Right lobe of liver (tissue), 6 donors: ENCODE data around the gene KRT23. TPM values are rescaled to one million over a fixed set of nuclear protein-coding genes. Genes with fewer than 3 reads are reported as not detected.

Experiments
- ATAC-seq, 4 donors: fragments of 200-7000 bp; cut with Tn5 transposase; one replicate each; pipeline ENCODE4 v1.9.1; 2020; ENCODE audit warnings: mild to moderate bottlenecking in 4 of 4, moderate library complexity in 4 of 4
- DNase-seq, 3 donors: peaks; one replicate each; pipeline ENCODE4 v3.0.0-alpha.2; 2020
- H3K27ac ChIP-seq, 3 donors: fragments of 200-600 bp; one replicate each; pipeline ENCODE4 v1.8.0; 2022
- H3K27me3 ChIP-seq, 2 donors: fragments of 200-600 bp; one replicate each; pipeline ENCODE4 v1.8.0; 2022
- H3K36me3 ChIP-seq, 4 donors: fragments of 200-600 bp; sonication (generic) in 1 of 4; one replicate each; pipeline versions ENCODE4 v1.5.1 to v1.8.0; 2017 to 2022; ENCODE audit warnings: control low read depth in 1 of 4
- H3K4me1 ChIP-seq, 4 donors: fragments of 200-600 bp; sonication (generic) in 1 of 4; one replicate each; pipeline versions ENCODE4 v1.5.1 to v1.8.0; 2017 to 2022; ENCODE audit warnings: control low read depth in 1 of 4
- H3K4me3 ChIP-seq, 3 donors: fragments of 200-600 bp; one replicate each; pipeline ENCODE4 v1.8.0; 2022
- H3K9me3 ChIP-seq, 4 donors: fragments of 200-600 bp; sonication (generic) in 1 of 4; one replicate each; pipeline versions ENCODE4 v1.5.1 to v1.8.0; 2017 to 2022; ENCODE audit warnings: control low read depth in 1 of 4
- POLR2A ChIP-seq: fragments of 450-650 bp; IDR thresholded peaks from one replicate; pipeline ENCODE4 v1.6.1; 2017; ENCODE audit warnings: antibody characterized with exemption, mild to moderate bottlenecking
- WGBS: methylation state at CpG from one replicate; pipeline ENCODE4 v1.1.6; 2018; ENCODE audit warnings: low coverage, low lambda C conversion rate; ENCODE audit not compliant: insufficient coverage; ENCODE audit errors: missing lambda C conversion rate; 5-methylcytosine and 5-hydroxymethylcytosine counted together
- intact Hi-C, 2 donors: fragments of 100-400 bp; cut with DNase I; formaldehyde crosslinking; loops; one replicate each; pipeline versions ENCODE4 v1.11.2 to v1.14.1; 2022
- total RNA-seq, 6 experiments: library from RNA; depleted of rRNA in 2 of 6; stranded (reverse); fragments of >200 nt in 2 of 6; fragmentation: NEBNext Ultra II Directional in 3 of 6; extraction: Animal tissue kit (Norgen Biotek cat#: 25700) in 3 of 6; gene quantifications; one replicate each; pipeline versions ENCODE4 v1.1.0 to v1.2.4, GENCODE V29; 2016 to 2023
- TF ChIP-seq, protein P1 (sequence below), 4 donors: fragments of 200-600 bp in 3 of 4; fragments of 450-650 bp in 1 of 4; IDR thresholded peaks; one replicate each; pipeline versions ENCODE4 v1.5.1 to v1.8.0; 2016 to 2022; ENCODE audit warnings: antibody characterized with exemption in 4 of 4, mild to moderate bottlenecking in 2 of 4
- donor health status: DM: no; HTN: yes; CAD: no.
- donor health status: DM: no; HTN: no; CAD: no.
- donor health status: DM: no; HTN: no; CAD: no.
- donor health status: DM: no; HTN: yes; CAD: no.
- donor health status: DM: no; HTN: yes; CAD: no.

The KRT23 gene
- total RNA-seq, 6 experiments from 2014 or later, result 0.49 to 17.6 (median 10.0) TPM; not detected in 2

DNA sequence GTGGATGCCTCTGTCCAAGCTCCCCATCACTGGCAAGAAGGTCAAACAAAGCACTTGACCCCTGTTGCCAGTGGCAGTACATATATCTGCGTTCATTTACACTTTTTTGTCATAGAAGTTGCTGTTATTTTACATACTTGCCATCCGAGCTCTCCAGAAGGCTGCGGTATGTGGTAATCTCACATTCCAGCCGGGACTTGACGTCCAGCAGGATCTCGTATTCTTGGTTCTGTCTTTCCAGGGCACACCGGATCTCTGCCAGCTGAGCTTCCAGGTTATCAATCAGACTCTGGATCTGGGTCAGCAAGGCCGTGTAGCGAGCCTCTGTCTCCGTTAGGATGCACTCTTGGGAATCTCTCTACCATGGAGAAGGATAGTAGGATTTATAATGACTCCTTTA lies 22.7 kb upstream of the KRT23 start:
- no peak for TF ChIP-seq POLR2A
- TF ChIP-seq, protein P1, sequence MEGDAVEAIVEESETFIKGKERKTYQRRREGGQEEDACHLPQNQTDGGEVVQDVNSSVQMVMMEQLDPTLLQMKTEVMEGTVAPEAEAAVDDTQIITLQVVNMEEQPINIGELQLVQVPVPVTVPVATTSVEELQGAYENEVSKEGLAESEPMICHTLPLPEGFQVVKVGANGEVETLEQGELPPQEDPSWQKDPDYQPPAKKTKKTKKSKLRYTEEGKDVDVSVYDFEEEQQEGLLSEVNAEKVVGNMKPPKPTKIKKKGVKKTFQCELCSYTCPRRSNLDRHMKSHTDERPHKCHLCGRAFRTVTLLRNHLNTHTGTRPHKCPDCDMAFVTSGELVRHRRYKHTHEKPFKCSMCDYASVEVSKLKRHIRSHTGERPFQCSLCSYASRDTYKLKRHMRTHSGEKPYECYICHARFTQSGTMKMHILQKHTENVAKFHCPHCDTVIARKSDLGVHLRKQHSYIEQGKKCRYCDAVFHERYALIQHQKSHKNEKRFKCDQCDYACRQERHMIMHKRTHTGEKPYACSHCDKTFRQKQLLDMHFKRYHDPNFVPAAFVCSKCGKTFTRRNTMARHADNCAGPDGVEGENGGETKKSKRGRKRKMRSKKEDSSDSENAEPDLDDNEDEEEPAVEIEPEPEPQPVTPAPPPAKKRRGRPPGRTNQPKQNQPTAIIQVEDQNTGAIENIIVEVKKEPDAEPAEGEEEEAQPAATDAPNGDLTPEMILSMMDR (IDR thresholded peaks at IDR 0.05), result no peak
- DNase-seq (no peak), ATAC-seq (no peak)
- Histone ChIP-seq H3K27ac (no peak overlapping the region), H3K9me3 (no peaks in the 10 kb centered on the region), H3K27me3 (no peaks in the 10 kb centered on the region), H3K36me3 (no peaks in the 10 kb centered on the region), H3K4me3 (no peak overlapping the region), H3K4me1 (peaks cover 0 to 3% (median 0%) of the 10 kb centered on the region in 4 donors)
- intact Hi-C loops, result no loop called here
- 66% methylated on average over 9 of the region's 10 CpGs for WGBS

DNA sequence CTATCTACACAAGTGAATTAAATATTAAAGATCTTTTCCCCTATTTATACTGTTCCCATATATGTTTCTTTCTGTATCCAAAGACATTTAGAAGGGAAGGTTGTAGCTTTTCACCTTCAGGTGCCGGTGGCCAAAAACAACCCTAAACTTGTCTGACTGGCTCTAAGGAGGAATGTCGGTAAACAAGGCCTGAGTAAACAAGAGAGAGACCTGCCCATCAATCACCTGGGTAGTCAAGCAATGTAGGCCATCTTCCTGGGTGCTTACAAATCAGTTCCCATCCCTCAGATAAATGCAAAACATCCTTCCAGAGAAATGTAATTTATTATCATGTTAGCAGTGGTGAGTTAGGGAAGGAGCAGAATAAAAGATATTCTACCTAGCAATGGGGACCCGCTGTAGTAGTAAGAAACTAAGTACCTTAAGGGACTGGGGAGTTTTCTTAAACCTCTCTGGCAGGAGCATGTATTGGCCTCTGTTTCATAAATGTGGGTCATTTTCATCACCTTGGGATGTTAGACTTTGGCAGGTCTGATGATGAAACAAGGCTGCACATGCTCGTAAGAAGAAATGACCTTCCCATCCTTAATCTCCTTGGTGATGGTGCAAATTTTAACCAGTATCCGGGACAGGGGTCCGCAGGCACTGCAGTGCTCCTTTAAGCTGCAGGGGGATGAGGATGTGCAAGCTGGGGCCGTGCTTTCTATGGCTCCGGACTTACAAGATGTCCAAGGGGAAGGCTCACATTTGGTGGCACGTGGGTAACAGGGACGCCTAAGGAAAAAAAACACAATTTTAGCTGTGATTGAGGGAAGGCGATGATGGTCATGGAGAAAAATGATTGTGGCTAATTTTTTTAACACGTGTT lies 20.9 kb upstream of the KRT23 start:
- H3K27me3 ChIP-seq, result no peaks in the 10 kb centered on the region
- ATAC-seq (no peak), DNase-seq (no peak)
- H3K27ac ChIP-seq, result no peak overlapping the region
- no peaks in the 10 kb centered on the region for H3K9me3 ChIP-seq
- no peak overlapping the region for H3K4me3 ChIP-seq
- TF ChIP-seq POLR2A, result no peak
- TF ChIP-seq, protein P1 (IDR thresholded peaks at IDR 0.05), result no peak
- peaks cover 0 to 3% (median 0%) of the 10 kb centered on the region in 4 donors for H3K4me1 ChIP-seq
- WGBS, result 64% methylated on average over 11 of the region's 12 CpGs
- H3K36me3 ChIP-seq, result no peaks in the 10 kb centered on the region
- intact Hi-C loops, result no loop called here

DNA sequence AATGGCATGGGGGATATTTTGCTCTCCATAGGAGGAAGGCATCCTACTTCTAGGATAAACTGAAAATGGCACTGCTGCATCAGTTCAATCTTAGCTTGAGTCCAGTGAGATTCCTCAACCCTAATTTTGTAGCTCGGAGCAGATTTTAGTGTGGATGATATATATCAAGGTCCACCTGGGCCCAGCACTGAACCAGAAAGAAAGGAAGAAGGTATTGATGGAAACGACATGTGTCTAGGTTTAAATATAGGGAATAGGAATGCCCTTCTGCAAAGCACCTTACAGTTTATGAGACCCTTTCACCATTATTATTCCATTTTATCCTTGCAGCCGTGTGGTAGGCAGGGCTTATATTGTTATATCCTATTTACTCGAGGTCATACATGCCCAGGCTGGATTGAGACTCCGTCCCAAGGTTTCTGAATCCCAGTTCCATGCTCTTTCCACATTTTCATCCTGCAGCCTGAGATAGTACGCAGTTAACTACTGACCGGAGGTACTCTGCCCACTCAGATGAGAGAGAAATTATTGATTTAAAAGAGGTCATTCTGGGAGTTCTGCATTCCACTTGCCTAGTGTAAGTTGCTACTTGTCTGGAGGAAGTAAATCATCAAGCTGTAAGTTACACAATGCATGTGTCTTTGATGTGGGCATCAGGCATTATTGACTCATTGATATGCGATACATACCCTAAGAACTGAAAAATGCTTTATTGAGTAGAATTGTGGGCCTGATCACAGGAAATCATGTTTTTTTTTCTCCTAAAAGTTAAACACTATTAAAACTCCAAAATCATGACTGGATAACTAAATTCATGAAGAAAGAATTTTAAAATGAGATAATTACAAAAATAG lies 19.2 kb upstream of the KRT23 start:
- no peak for TF ChIP-seq POLR2A
- TF ChIP-seq, protein P1 (IDR thresholded peaks at IDR 0.05), result no peak
- DNase-seq (no peak), ATAC-seq (peak in 1 of 4 donors; percentile 81)
- H3K4me1 ChIP-seq, result peaks cover 0 to 3% (median 0%) of the 10 kb centered on the region in 4 donors
- no peaks in the 10 kb centered on the region for H3K9me3 ChIP-seq
- intact Hi-C loops, result no loop called here
- no peaks in the 10 kb centered on the region for H3K36me3 ChIP-seq
- 33% methylated on average over 7 of the region's 8 CpGs for WGBS
- no peak overlapping the region for H3K27ac ChIP-seq
- no peak overlapping the region for H3K4me3 ChIP-seq
- no peaks in the 10 kb centered on the region for H3K27me3 ChIP-seq

DNA sequence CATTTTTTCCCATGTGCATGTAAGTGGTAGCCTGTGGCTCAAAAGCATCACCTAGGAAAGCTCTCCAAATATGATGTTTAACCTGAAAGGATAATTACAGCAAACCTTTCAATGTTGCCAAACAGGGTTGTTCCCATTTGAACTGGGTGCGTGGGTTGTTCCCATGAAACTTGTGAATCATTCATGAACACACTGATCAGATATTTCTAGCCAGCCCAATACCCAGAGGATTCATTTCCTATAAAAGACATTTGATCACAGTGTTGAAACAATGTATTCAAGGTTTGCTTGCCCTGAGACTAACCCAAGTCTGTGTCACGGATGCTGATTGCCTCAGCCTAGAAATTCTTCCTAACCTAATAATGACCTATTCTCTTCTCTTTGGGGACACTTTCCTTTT lies 16.4 kb upstream of the KRT23 start:
- Histone ChIP-seq H3K27me3 (no peaks in the 10 kb centered on the region), H3K4me1 (peaks cover 0 to 3% (median 0%) of the 10 kb centered on the region in 4 donors), H3K4me3 (no peak overlapping the region), H3K36me3 (no peaks in the 10 kb centered on the region), H3K9me3 (no peaks in the 10 kb centered on the region), H3K27ac (no peak overlapping the region)
- ATAC-seq, result peak in 1 of 4 donors; percentile 69
- no peak for DNase-seq
- intact Hi-C loops, result no loop called here
- 31% methylated on average over 2 of the region's 2 CpGs for WGBS
- no peak for TF ChIP-seq POLR2A
- TF ChIP-seq, protein P1 (IDR thresholded peaks at IDR 0.05), result no peak
